GM21529 (cell line): ENCODE results near the gene ADAD2.

ENCODE experiments used
- ATAC-seq: cut with Tn5 transposase; IDR thresholded peaks from one replicate; pipeline ENCODE4 v1.9.1; 2021; ENCODE audit not compliant: unreplicated experiment

The ADAD2 gene

DNA sequence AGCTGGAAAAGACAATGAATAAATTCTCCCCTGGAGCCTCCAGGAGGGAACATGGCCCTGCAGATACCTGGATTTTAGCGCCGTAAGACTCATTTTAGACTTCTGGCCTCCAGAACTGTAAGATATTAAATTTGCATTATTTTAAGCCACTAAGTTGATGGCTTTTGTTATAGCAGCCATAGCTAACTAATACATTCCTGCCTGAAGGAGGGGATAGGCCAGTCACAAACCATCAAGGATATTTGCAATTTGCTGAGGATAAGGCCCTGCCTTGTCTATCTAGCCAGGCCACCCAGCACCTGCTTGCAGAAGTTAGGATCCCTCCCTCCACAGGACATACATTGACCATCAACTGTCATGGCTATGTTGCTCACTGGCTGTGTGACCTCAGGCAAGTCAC is 53.8 kb downstream of the ADAD2 start:
- no peak for ATAC-seq

DNA sequence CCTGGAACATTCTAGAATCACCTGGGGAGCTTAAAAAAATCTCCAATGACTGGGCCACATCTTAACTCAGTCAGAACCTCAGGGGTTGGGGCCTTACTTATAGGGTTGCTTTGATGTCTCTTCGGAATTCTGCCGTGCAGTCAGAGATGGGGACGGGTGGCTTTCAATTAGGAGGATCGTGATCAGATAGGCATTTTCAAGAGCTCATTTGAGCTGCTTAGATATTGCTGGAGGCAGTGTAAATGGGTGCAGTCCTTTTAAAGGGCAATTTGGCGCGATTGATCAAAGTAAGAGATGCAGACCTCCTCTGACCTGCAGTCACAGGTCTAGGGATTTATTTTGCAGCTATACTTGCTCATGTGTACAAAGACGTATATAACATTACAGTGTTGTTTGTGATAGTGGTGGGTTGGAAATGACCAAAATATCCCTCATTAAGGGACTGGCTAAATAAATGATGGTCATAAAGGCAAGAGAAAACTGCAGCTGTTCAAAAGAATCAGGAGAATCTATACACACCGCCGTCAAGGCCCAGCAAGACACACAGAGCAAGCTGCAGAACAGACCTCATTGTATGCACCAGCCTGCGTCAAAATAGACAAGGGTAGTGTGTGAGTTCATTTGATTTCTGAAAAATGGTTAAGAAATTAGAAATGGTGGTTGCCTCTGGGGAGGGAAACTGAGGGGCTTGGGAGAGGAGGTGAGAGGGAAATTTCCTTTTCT is 55.2 kb downstream of the ADAD2 start:
- ATAC-seq = no peak

- ATAC-seq = no peak
Observed at GRCh38 chr16:84246679-84247077, 55.7 kb downstream of the ADAD2 start.
